Measurements from ENCODE around the gene MAPKAPK2.

DNA sequence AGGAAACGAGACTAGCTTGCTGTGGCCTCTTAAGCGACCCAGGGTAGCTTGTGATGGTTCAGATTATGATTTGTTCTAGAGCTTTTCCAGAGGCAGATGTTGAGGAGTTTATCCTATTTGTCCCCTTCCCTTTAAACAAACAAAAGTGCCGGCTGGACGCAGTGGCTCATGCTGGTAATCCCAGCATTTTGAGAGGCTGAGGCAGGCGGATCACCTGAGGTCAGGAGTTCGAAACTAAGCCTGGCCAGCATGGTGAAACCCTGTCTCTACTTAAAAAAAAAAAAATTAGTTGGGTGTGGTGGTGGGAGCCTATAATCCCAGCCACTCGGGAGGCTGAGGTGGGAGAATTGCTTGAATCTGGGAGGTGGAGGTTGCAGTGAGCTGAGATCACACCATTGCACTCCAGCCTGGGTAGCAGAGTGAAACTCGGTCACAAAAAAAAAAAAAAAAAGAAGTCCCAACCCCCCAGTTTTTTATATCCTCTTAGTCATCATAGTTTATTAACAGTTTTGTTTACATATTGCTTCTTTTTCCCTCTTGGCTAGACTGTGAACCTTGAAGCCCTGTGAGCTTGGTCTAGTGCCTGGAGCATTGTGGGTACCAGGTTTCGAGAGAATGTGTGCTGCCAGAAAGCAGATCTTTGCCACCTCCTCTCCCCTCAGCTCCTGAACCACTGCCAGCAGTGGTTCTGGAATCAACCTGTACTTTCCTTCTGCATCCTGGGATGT, 29.8 kb downstream of the MAPKAPK2 start:
- TF ChIP-seq, protein P1, sequence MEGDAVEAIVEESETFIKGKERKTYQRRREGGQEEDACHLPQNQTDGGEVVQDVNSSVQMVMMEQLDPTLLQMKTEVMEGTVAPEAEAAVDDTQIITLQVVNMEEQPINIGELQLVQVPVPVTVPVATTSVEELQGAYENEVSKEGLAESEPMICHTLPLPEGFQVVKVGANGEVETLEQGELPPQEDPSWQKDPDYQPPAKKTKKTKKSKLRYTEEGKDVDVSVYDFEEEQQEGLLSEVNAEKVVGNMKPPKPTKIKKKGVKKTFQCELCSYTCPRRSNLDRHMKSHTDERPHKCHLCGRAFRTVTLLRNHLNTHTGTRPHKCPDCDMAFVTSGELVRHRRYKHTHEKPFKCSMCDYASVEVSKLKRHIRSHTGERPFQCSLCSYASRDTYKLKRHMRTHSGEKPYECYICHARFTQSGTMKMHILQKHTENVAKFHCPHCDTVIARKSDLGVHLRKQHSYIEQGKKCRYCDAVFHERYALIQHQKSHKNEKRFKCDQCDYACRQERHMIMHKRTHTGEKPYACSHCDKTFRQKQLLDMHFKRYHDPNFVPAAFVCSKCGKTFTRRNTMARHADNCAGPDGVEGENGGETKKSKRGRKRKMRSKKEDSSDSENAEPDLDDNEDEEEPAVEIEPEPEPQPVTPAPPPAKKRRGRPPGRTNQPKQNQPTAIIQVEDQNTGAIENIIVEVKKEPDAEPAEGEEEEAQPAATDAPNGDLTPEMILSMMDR (IDR thresholded peaks at IDR 0.05): no peak
- TF ChIP-seq, protein P2, sequence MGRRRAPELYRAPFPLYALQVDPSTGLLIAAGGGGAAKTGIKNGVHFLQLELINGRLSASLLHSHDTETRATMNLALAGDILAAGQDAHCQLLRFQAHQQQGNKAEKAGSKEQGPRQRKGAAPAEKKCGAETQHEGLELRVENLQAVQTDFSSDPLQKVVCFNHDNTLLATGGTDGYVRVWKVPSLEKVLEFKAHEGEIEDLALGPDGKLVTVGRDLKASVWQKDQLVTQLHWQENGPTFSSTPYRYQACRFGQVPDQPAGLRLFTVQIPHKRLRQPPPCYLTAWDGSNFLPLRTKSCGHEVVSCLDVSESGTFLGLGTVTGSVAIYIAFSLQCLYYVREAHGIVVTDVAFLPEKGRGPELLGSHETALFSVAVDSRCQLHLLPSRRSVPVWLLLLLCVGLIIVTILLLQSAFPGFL (CRISPR knock-in tag; IDR thresholded peaks at IDR 0.05; ENCODE audit: borderline replicate concordance): no peak
- TF ChIP-seq ZNF423 (CRISPR knock-in tag; IDR thresholded peaks at IDR 0.05) (no peak), ZNF317 (CRISPR knock-in tag; IDR thresholded peaks at IDR 0.05; ENCODE audit: borderline replicate concordance, low read depth) (no peak), CREM (CRISPR knock-in tag; IDR thresholded peaks at IDR 0.05) (no peak), NFYB (CRISPR knock-in tag; conservative IDR thresholded peaks at IDR 0.05; ENCODE audit: low read depth) (no peak), ETV6 (CRISPR knock-in tag; IDR thresholded peaks at IDR 0.05) (no peak), SMAD3 (CRISPR knock-in tag; IDR thresholded peaks at IDR 0.05; ENCODE audit: borderline replicate concordance) (no peak), NFE2L1 (CRISPR knock-in tag; IDR thresholded peaks at IDR 0.05) (no peak), GABPB1 (CRISPR knock-in tag; IDR thresholded peaks at IDR 0.05) (no peak)
